Inflammatory macrophage treated with lipopolysaccharide for 1 hour (primary cell): Measurements from ENCODE around the gene UPK1A.

Experiments
- DNase-seq, 2 donors: peaks; one replicate each; pipeline ENCODE4 v3.0.0-alpha.2; 2020 to 2022

UPK1A gene

DNA sequence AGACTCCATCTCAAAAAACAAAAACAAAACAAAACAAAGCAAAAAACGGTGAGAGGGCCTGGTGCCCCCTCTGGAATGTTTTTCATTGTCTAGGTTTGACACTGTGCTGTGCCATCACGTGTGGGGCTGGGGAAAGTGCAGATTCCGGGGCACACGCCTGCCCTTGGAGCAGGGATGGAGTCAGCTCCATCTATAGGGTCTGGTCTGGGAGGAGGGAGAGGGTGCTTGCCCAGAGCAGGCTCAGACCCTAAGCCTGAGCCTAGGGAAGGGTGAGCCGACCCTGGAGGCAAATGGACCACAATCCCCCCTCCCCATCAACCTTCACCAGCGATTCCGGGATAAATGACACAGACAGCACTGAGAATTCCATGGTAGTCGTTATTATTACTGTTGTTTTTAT lies 27.1 kb downstream of the UPK1A start:
- DNase-seq = no peak

DNA sequence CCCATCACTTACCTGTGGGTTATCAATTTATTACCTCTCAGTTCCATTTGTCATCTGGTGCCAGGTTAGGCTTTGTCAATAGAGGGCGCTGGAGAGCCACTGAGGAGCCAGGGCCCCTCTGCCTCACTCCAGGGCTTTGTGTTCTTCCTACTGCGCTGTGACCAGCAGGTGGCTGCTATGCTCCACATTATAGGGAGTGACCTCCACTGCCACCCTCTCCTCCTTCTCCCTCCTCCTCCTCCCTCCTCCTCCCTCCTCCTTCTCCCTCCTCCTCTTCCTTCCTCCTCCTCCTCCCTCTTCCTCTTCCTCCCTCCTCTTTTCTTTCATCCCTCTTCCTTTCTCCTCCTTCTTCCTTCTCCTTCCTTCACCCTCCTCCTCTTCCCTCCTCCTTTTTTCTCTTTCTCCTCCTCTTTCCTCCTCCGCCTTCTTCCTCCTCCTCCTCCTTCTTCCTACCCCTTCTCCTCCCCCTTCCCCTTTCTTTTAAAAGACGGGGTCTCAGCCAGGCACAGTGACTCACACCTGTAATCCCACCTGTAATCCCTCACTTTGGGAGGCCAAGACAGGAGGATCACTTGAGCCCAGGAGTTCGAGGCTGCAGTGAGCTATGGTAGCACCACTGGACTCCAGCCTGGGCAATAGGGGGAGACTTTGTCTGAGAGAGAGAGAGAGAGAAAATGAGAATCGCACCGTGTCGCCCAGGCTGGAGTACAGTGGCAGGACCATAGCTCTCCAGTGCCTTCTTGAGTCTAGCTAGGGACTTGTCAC lies 27.7 kb downstream of the UPK1A start:
- DNase-seq = peak; percentile 79 to 94

DNA sequence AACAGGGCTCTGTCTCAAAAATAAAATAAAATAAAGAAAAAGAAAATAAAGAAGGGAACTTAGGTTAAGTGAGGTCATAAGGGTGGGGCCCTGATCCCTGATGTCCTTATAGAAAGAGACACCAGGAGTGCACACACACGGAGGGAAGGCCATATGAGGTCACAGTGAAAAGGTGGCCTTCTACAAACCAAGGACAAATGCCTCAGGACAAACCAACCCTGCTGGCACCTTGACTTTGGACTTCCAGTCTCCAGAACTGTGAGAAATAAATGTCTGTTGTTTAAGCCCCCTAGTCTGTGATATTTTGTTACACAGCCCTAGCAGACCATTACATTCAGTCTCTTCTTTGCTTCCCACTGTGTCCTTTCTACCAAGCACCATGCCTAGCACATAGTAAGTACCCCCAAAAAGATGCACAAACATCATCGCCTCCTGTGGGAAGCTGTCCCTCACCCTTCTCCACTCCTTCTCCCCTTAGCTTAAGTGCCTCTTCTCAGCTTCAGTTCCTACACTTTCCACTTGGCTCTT lies 29.6 kb downstream of the UPK1A start:
- no peak for DNase-seq

DNA sequence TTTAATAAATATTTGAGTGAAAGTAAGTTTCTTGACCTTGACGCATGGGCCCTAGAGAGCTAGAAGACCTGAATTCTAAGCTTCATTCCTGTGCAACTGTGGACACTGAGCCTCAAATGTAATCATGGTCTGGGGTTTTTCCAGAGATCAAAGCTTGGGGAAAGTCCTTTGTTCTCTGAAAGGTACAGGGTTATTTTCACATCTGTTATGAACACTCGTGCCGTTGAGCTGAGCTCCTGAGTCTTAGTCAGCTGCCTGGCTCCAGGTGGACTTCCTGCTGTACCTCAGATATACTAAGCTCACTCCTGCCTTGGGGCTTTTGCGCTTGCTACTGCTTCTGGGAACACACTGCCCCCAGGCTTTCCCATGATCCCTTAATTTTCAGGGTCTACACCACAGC lies 30.5 kb downstream of the UPK1A start:
- DNase-seq = no peak

DNA sequence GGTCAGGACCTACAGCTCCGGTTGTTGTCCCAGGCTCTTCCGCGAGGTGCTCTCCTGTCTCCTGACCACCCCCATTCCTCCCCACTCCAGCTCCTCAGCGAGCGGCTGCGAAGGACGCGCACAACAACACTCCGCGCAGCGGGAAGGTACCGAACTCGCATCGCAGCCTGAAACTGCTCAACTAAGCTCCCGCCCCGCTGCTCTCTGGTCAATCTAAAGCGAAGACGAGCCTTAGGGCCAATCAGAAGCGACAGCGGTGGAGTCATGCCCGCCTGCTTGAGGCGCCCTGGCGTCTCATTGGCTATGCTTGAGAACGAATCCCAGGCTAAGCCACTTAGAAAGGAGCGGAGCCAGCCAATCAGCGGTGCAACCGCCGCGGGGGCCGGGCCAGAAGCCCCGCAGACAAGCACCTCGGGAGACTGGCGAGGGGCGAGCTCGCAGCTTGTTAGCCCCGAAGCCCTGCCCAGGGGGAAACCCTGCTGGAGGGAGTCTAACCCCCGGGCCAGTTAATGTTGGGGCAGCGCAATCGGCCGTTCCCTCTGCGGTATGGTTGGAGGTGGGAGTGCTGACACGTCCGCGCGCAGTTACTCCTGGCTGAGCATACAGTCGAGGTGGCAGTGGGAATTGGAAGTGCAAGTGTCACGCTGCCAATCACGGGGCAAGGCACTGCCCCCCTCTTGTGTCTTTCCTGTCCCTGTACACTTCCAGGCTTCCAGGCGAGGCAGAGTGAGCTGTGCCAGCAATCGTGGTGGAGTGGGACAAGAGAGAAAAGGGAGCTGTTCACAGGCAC lies 36.1 kb downstream of the UPK1A start:
- peak; percentile 95 for DNase-seq

DNA sequence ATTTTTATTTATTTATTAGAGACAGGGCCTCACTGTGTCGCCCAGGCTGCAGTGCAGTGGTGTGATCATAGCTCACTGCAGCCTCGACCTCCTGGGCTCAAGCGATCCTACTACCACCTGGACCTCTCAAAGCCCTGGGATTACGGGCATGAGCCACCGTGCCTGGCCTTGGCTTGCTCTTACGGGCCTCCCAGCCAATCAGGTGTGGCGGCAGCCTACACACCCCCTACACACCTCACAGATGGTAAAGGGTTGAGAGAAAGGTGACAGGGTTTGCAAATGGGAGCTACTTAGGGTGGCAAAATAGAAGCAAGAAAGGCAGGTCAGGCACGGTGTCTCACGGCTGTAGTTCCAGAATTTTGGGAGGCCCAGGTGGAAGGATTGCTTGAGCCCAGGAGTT lies 37.0 kb downstream of the UPK1A start:
- DNase-seq = no peak

DNA sequence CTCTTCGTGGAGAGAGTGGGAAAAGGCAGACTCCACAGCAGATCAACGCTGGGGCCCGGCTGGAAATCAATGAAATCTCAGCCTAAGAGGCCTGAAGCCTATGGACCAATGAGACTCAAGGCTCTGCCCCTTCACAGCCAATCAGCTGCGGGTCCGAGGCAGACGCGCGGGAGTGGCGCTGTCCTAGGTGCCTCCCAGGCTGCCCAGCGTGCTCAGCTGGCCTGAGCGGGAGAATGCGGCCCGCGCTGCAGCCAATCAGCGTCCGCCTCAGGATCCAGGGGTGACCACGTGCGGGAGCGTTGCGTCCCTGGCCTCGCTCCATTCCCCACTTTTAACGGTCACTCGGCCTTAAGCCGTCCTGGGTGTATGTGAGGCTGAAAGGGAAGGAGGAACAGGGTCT lies 37.9 kb downstream of the UPK1A start, which contains the start of gene ZBTB32:
TSS of gene ZBTB32 (plus strand) at position 341 of the 400 bp plus-strand sequence. CDS start 10,069 bp downstream, outside the sequence.
- DNase-seq = peak; percentile 16 to 26

DNA sequence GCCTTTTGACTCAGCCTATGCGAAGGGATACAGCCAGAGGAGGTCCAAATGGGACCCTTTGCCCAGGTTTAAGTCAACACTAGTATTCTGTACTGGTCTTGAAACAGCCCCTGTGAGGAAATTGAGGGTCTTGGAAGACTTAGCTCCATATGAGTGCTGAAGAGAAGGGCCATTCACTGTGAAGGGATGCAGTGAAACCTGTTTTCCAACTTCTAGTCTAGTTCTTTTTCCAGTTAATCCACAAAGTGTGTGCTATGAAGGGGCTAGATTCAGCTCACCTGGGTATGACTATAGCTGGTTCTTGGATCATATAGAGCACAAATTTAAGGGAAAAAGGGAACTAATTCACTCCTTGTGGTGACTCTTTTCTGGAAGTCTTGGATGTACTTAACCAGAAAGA lies 42.1 kb downstream of the UPK1A start:
- DNase-seq = no peak

DNA sequence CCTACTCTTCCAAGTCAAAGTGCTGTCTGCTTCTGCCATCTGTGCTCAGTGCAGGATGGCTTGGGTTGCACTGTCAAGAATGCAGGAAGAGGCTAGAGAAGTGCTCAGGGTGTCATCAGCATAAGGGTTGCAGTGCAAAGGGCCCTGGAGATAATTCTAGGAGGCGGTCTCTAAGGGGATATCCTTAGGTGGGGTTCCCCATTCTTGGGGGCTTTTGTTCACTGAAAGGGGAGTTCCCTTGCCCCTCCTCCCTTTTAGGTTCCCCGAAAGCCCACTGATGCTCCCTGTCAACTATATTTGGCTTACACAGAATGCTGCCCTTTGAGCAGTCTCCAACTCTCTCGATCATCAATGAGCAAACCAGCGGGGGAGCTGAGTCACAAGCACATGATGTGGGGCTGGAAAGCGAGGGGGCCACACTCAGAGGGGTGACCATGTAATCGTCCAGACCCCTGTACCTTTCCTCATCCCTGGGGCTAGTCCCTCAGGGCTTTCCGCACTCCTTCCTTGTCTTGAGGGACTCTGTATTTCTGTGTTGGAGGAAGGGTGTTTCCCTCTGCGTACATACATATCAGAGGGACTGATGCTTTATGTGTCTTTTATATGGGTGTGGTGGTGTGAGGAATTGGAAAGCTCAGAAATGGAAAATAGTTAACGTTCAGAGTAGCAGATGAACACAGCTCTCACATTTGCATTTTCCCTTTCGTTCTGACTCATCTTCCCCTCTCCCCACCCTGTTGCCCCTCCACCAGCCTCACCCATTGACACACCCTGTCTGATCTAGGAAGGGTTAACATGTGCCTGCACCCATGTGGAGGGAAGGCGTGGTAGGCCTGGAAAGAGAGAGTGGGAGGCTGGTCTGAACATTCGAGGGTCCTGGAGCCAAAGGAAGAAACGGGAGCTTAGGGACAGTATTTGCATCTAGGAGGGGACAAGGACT lies 44.7 kb downstream of the UPK1A start:
- no peak for DNase-seq

DNA sequence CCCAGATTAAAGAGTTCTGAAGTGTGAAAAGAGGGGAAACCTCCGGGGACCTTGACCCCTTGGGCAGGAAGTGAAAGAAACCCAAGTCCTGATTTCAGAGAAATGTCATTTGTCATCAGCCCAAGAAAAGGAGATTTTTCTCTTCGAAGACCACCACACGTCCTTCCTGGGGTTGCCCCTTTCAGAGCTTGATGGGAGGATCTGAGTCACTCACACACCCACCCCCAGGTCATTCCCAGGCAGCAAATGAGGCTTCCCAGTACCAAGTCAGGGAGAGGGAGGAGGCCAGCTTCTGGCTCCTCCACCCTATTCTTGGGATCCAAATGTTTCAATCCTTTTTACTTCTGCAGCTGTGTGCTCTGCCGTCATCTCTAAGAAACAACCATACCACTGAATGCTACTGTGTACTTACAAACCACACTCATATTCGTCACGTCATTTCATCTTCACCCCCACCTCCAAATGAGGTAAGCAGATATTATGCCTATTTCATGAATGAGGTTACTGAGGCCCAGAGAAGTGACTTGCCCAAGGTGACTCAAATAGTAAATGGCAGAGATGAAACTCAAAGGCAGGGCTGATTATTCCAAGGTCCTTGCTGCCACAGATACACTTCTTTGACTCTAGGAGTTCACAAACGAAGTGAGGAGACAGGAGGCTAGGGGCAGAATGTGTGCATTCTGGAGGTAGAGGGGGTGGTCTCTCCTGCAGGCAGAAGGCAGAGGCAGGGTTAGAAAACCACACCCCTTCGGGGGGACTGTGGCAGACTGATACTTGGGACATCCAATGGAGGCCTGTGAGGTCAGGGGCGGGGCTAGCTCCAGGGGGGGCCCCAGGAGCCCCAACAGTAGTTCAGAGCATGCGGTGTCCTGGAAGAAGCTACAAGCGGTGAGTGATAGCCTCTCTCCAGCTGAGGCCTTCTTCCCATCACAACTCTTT lies 46.5 kb downstream of the UPK1A start:
- DNase-seq = no peak

DNA sequence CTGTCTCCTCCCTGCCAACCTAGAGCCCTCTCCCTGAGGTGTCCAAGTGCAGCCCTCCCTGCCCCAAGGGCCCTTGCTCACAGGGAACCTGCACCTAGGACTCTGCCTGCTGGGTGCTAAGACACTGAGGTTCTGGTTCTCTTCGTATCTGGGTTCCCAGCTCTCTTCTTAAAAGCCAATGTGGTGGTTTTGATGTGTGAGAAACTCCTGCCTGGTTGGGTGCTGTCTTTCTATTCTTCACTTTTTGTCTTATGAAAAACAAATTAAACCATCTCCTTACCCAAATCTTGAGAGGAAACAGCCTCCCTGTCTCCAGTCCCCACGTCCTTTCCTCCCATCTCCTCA lies 47.2 kb downstream of the UPK1A start:
- no peak for DNase-seq

DNA sequence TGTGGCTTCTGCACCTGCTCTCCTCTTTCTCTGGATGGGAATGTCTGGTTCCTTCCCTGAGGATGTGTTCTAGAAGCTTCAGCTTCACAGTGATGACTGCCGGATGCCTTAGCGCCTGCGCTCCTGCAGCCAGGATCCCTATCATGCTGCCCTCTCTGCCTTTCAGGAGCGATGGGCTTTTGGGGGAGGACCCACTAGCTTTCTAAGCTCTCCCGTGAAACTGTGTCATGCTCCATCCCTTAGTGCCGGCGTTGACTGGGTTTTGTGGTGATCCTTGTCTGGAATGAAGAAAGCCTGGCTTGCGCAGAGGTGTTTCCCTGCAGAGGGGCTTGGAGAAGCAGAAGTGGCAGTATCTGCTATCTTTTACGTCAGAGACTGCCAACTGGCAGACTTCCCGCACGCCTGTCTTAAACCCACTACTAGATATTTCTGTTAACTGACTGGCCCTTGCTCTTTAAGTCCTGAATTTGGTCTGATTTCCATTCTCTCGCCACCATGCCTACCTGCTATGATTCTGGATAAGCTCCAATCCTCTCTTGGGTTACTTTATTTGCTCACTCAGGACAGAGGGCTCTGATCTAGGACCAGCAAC lies 47.7 kb downstream of the UPK1A start:
- DNase-seq = no peak

DNA sequence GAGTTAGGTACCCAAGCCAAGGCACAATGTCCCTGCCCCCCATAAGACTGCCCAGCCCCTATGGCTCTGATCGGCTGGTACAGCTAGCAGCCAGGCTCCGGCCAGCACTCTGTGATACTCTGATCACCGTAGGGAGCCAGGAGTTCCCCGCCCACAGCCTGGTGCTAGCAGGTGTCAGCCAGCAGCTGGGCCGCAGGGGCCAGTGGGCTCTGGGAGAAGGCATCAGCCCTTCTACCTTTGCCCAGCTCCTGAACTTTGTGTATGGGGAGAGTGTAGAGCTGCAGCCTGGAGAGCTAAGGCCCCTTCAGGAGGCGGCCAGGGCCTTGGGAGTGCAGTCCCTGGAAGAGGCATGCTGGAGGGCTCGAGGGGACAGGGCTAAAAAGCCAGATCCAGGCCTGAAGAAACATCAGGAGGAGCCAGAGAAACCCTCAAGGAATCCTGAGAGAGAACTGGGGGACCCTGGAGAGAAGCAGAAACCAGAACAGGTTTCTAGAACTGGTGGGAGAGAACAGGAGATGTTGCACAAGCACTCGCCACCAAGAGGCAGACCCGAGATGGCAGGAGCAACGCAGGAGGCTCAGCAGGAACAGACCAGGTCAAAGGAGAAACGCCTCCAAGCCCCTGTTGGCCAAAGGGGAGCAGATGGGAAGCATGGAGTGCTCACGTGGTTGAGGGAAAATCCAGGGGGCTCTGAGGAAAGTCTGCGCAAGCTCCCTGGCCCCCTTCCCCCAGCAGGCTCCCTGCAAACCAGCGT lies 48.5 kb downstream of the UPK1A start:
- DNase-seq = no peak

DNA sequence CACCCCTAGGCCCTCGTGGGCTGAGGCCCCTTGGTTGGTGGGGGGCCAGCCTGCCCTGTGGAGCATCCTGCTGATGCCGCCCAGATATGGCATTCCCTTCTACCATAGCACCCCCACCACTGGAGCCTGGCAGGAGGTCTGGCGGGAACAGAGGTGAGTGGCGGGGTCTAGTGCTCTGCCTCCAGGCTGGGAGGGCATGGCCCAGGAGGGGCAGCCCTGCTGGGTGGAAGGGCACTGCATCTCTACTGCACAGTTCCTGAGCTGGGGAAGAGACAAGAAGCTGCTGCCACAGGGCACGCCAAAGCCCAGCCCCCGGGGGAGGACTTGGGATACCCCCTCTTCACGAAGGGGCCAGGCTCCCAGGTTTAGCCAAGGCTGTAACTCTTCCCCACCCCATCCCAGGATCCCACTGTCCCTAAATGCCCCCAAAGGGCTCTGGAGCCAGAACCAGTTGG lies 49.1 kb downstream of the UPK1A start:
- no peak for DNase-seq

DNA sequence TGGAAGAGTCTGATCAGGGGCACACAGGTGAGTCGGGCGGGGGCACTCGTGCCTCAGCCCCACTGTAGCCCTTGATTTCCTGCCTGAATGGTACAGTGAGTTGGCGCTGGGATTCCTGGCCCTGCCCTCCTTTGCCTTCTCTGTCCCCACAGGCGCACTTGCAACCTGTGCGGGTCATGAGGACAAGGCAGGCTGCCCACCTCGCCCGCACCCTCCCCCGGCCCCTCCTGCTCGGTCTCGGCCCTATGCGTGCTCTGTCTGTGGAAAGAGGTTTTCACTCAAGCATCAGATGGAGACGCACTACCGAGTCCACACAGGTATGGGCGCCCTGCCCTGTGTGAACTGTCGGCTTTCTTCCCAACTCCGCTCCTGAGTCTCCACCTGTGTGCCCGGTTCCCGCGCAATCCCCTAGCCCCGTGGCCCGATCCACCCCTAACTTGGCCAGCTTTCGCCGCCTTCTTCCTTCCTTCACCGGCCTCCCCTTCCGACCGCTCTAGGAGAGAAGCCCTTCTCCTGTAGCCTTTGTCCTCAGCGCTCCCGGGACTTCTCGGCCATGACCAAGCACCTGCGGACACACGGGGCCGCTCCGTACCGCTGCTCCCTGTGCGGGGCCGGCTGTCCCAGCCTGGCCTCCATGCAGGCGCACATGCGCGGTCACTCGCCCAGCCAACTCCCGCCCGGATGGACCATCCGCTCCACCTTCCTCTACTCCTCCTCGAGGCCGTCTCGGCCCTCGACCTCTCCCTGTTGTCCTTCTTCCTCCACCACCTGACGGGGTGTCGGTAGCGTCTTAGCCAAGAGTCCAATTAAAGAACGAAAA lies 49.9 kb downstream of the UPK1A start:
- DNase-seq = no peak

DNA sequence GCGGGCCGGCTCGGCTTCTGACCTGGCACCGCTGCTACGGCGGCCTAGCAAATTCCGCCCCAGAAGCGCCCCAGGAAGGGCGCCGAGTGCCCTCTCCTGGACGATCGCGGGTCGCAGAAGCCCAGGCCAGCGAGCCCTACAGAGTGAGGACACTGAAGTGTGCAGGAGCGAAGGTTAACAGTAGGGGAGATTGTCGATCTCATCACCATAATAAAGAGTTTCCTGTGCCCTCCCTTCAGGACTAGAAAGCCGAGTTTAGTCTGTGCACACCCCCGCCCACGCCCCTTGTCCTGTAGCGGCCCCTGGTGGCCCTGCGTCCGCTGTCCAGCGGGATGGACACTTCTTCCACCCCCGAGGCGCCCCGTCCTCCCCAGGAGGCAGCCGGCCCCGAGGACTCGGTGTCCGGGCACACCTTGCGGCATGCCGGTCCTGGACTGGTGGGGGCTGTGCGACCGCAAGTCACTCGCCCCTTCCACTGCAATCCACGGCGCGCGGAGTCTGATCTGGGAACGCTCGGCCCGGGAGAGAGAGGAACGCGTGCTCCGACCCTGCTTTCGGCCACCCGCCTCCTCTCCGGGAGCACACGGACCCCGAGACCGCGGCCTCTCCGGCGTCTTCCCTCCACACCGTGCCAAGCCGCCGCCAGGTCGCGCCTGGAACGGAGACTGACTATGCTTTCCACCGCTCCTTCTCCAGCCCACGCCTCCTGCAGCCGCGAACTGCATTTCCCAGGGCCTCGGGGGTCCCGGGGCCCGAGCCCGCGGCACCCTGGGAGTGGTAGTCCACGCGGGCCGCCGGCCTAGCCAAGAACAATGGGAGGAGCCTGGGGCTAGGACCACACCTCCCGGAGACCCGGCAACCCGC lies 50.7 kb downstream of the UPK1A start:
- DNase-seq = peak; percentile 90 to 91

DNA sequence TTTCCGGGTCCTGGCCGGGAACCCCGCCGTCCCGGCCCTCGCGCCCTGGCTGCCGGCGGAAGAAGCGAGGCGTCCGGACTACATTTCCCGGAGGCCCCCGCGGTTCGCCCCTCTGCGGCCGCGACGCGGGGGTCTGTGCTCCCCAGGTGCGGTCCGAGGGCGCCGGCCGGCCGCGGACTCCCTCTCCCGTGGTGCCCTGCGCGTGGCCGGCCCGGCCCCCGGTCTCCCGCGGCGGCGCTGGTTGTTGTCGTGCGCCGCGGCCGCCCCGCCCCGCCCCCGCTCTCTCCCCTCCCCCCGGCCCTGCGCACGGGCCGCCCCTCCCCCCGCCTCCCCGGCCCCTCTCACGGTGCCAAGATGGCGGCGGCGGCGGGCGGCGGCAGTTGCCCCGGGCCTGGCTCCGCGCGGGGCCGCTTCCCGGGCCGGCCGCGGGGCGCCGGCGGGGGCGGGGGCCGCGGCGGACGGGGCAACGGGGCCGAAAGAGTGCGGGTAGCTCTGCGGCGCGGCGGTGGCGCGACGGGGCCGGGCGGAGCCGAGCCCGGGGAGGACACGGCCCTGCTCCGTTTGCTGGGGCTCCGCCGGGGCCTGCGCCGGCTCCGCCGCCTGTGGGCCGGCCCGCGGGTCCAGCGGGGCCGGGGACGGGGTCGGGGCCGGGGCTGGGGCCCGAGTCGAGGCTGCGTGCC lies 51.5 kb downstream of the UPK1A start, which contains the start of gene KMT2B:
TSS of gene KMT2B (plus strand) at position 339 of the 680 bp plus-strand sequence. CDS start at position 355, 16 bp downstream.
- DNase-seq = no peak
